Uterus (tissue), 2 donors: ENCODE results near the gene FXN.

Experiments
- CTCF ChIP-seq, 4 experiments: fragments of 200-600 bp in 2 of 4; fragments of 450-650 bp in 2 of 4; sonication (generic) in 2 of 4; IDR thresholded peaks; one replicate each; pipeline ENCODE4 v1.5.1; 2016 to 2019; ENCODE audit warnings: antibody characterized with exemption in 4 of 4, mild to moderate bottlenecking in 2 of 4, moderate library complexity in 1 of 4
- POLR2A ChIP-seq, 2 donors: fragments of 450-650 bp; IDR thresholded peaks; one replicate each; pipeline ENCODE4 v1.6.1; 2016; ENCODE audit warnings: antibody characterized with exemption in 2 of 2, mild to moderate bottlenecking in 1 of 2, moderate library complexity in 1 of 2

- TF ChIP-seq POLR2A (IDR thresholded peaks at IDR 0.05) (no peak), CTCF (IDR thresholded peaks at IDR 0.05) (no peak)
Observed at GRCh38 chr9:69130456-69131441, 95.2 kb downstream of the FXN start.
